Suprapubic skin (tissue), 4 donors: Measurements from ENCODE around the gene DDR2. TPM values are rescaled to one million over a fixed set of nuclear protein-coding genes. Genes with fewer than 3 reads are reported as not detected.

Experiments used
- DNase-seq, 2 donors: peaks; one replicate each; pipeline ENCODE4 v3.0.0-alpha.2; 2019; ENCODE audit warnings: low spot score in 2 of 2
- H3K27ac ChIP-seq: fragments of 200-600 bp; sonication (generic); one replicate; pipeline ENCODE4 v1.5.1; 2019
- H3K27me3 ChIP-seq: fragments of 200-600 bp; sonication (generic); one replicate; pipeline ENCODE4 v1.5.1; 2019
- H3K36me3 ChIP-seq: fragments of 200-600 bp; sonication (generic); one replicate; pipeline ENCODE4 v1.5.1; 2019
- H3K4me1 ChIP-seq: fragments of 200-600 bp; sonication (generic); one replicate; pipeline ENCODE4 v1.5.1; 2019
- H3K4me3 ChIP-seq: fragments of 200-600 bp; sonication (generic); one replicate; pipeline ENCODE4 v1.5.1; 2019; ENCODE audit warnings: mild to moderate bottlenecking
- H3K9me3 ChIP-seq: fragments of 200-600 bp; sonication (generic); one replicate; pipeline ENCODE4 v1.5.1; 2019
- EP300 ChIP-seq: sonication (generic); formaldehyde crosslinking; IDR thresholded peaks from one replicate; pipeline ENCODE4 v1.6.1; 2017; ENCODE audit warnings: antibody characterized with exemption
- POLR2A ChIP-seq, 2 donors: fragments of 450-650 bp; IDR thresholded peaks; one replicate each; pipeline ENCODE4 v1.6.1; 2017; ENCODE audit warnings: antibody characterized with exemption in 2 of 2, mild to moderate bottlenecking in 2 of 2, moderate library complexity in 2 of 2
- POLR2AphosphoS5 ChIP-seq, 3 donors: sonication (generic); formaldehyde crosslinking; IDR thresholded peaks; one replicate each; pipeline ENCODE4 v1.6.1; 2017; ENCODE audit warnings: antibody characterized with exemption in 3 of 3
- WGBS: methylation state at CpG from one replicate; pipeline ENCODE4 v1.1.5; 2018; 5-methylcytosine and 5-hydroxymethylcytosine counted together
- total RNA-seq, 4 donors: library from RNA; depleted of rRNA; stranded (reverse); fragments of >200 nt; gene quantifications; one replicate each; pipeline ENCODE4 v1.1.0, GENCODE V29; 2016
- TF ChIP-seq, protein P1 (sequence below), 2 donors: fragments of 200-600 bp in 1 of 2; fragments of 450-650 bp in 1 of 2; sonication (generic) in 1 of 2; IDR thresholded peaks; one replicate each; pipeline ENCODE4 v1.5.1; 2016 to 2019; ENCODE audit warnings: antibody characterized with exemption in 2 of 2, mild to moderate bottlenecking in 1 of 2, moderate library complexity in 1 of 2

DDR2 gene
- total RNA-seq, 4 donors from 2014 or later, result 7.7 to 50.2 (median 13.8) TPM

DNA sequence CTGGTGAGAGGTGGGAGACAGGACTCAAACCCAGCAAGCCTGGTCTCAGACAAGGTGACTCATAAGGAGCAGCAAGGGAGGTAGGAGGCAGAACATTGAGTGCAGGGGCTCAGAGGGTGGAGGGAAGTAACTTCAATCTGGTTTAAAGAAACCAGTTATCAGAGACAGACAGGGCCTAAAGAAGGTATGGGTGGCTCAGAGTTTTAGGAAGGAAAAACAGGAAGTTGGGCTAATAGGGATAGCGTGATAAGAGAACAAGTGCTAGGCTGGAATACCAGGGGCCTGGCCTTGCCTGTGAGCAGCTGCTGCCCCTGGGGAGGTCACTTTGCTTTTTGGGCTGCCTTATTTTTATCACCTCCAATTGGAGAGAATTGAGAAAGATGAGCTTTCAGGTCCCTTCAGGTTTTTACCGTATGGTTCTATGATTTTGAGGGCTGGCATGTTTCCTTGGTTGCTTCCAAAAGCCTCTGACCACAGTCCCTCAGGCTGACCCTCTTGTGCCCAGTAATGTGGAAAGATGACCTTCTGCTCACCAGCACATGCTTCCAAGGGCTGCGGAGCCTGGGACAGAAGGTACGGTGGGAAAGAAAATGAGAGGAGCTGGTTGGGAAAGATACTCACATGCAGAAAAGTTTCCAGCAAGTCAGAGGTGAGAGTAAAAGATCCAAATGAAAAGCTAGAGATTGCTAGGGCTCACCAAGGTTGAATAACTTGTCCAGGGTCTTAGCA, 77.0 kb downstream of the DDR2 start:
- no peaks in the 10 kb centered on the region for H3K36me3 ChIP-seq
- TF ChIP-seq, protein P1, sequence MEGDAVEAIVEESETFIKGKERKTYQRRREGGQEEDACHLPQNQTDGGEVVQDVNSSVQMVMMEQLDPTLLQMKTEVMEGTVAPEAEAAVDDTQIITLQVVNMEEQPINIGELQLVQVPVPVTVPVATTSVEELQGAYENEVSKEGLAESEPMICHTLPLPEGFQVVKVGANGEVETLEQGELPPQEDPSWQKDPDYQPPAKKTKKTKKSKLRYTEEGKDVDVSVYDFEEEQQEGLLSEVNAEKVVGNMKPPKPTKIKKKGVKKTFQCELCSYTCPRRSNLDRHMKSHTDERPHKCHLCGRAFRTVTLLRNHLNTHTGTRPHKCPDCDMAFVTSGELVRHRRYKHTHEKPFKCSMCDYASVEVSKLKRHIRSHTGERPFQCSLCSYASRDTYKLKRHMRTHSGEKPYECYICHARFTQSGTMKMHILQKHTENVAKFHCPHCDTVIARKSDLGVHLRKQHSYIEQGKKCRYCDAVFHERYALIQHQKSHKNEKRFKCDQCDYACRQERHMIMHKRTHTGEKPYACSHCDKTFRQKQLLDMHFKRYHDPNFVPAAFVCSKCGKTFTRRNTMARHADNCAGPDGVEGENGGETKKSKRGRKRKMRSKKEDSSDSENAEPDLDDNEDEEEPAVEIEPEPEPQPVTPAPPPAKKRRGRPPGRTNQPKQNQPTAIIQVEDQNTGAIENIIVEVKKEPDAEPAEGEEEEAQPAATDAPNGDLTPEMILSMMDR (IDR thresholded peaks at IDR 0.05), result no peak
- TF ChIP-seq POLR2AphosphoS5 (IDR thresholded peaks at IDR 0.05) (no peak), POLR2A (IDR thresholded peaks at IDR 0.05) (no peak), EP300 (no peak)
- WGBS, result 82% methylated on average over 4 of the region's 4 CpGs
- peak overlapping the region; percentile 50 for H3K27ac ChIP-seq
- no peaks in the 10 kb centered on the region for H3K27me3 ChIP-seq
- peaks cover 16% of the 10 kb centered on the region for H3K4me1 ChIP-seq
- no peak overlapping the region for H3K4me3 ChIP-seq
- no peaks in the 10 kb centered on the region for H3K9me3 ChIP-seq
- no peak for DNase-seq

GRCh38 chr1:162709870-162710269, 77.6 kb downstream of the DDR2 start:
- no peaks in the 10 kb centered on the region for H3K36me3 ChIP-seq
- peak overlapping the region; percentile 50 for H3K27ac ChIP-seq
- H3K4me1 ChIP-seq, result peaks cover 16% of the 10 kb centered on the region
- TF ChIP-seq POLR2A (IDR thresholded peaks at IDR 0.05), result no peak
- no peak for TF ChIP-seq POLR2AphosphoS5 (IDR thresholded peaks at IDR 0.05)
- TF ChIP-seq, protein P1 (IDR thresholded peaks at IDR 0.05), result no peak
- TF ChIP-seq EP300, result no peak
- no peak for DNase-seq
- 38% methylated on average over 1 of the region's 1 CpG for WGBS
- H3K27me3 ChIP-seq, result no peaks in the 10 kb centered on the region
- no peak overlapping the region for H3K4me3 ChIP-seq
- H3K9me3 ChIP-seq, result no peaks in the 10 kb centered on the region

DNA sequence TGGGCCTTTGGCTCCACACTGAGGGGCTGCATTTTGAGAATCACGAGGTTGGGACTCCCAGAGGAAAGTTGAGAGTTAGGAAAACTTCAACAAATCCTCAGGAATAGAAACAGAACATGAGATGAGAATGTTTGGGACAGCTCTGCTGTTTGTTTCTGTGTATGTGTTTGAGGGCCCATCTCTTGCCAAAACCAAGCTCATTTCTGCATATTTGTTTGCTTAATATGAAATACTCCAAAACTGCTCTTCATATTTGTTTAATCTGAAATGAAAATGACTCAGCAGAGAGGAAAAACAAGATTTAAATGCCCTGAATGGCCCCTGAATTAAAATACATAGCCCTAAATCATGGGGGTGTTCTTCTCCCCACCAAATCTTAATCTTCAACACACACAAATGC, 78.1 kb downstream of the DDR2 start:
- Histone ChIP-seq H3K4me3 (no peak overlapping the region), H3K36me3 (no peaks in the 10 kb centered on the region), H3K4me1 (peaks cover 16% of the 10 kb centered on the region), H3K27me3 (no peaks in the 10 kb centered on the region), H3K27ac (peak overlapping the region; percentile 69), H3K9me3 (no peaks in the 10 kb centered on the region)
- WGBS, result 35% methylated on average over 1 of the region's 1 CpG
- TF ChIP-seq EP300 (no peak), POLR2AphosphoS5 (IDR thresholded peaks at IDR 0.05) (no peak), POLR2A (IDR thresholded peaks at IDR 0.05) (no peak)
- TF ChIP-seq, protein P1 (IDR thresholded peaks at IDR 0.05), result no peak
- no peak for DNase-seq

- Histone ChIP-seq H3K4me1 (peaks cover 16% of the 10 kb centered on the region), H3K9me3 (no peaks in the 10 kb centered on the region), H3K36me3 (no peaks in the 10 kb centered on the region), H3K4me3 (no peak overlapping the region), H3K27me3 (no peaks in the 10 kb centered on the region), H3K27ac (peak overlapping the region; percentile 69)
- 68% methylated on average over 4 of the region's 4 CpGs for WGBS
- TF ChIP-seq EP300 (no peak), POLR2AphosphoS5 (IDR thresholded peaks at IDR 0.05) (no peak), POLR2A (IDR thresholded peaks at IDR 0.05) (no peak)
- TF ChIP-seq, protein P1 (IDR thresholded peaks at IDR 0.05), result no peak
- DNase-seq, result no peak
Measured at GRCh38 chr1:162710780-162711465, 78.7 kb downstream of the DDR2 start.

DNA sequence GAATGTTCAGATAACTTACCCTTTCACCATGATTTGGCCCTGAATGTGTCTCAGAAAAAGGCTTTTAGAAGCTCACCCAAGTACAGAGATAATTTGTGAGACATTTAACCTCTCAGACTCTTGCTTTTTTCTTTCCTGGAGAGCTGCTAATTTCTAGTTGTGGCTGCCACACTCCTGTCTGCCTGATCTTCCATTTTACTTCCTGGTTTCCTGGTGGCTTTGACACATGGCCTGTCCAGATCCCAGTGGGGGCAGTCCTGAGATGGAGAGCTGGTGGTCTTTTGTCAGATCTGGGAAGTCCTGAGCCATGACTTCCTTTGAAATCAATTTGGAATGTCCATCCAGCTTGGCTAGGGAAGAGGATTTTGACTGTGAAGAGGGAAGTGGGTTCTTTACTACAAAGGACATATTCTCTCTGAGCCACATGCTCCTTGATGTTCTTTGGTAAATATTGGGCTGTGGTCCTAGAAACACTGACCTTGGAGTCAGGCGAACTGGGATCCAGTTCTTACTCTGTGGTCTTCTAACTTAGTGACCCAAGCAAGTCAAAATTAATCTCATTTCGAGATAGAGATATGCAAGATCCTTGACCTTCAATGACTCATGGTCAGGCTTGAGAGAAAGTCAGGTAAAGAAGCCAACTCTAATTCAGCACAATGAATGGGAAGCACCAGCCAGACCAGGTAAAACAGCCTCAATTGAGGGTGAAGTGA, 80.2 kb downstream of the DDR2 start:
- TF ChIP-seq EP300 (no peak), POLR2AphosphoS5 (IDR thresholded peaks at IDR 0.05) (no peak)
- TF ChIP-seq, protein P1 (IDR thresholded peaks at IDR 0.05), result no peak
- Histone ChIP-seq H3K27me3 (no peaks in the 10 kb centered on the region), H3K4me1 (peaks cover 16% of the 10 kb centered on the region), H3K4me3 (no peak overlapping the region), H3K36me3 (no peaks in the 10 kb centered on the region), H3K9me3 (no peaks in the 10 kb centered on the region), H3K27ac (no peak overlapping the region)
- WGBS, result 90% methylated on average over 2 of the region's 2 CpGs
- no peak for DNase-seq
